Esophagus muscularis mucosa (tissue), 4 donors: ENCODE measurements around the gene GALNS. TPM values are rescaled to one million over a fixed set of nuclear protein-coding genes. Genes with fewer than 3 reads are reported as not detected.

Source experiments
- DNase-seq: peaks from one replicate; pipeline ENCODE4 v3.0.0-alpha.2; 2017; ENCODE audit errors: extremely low spot score
- H3K27ac ChIP-seq, 4 donors: fragments of 200-600 bp; sonication (generic); replicated peaks in 1 of 4; 1 replicate in 3 of 4; 2 replicates in 1 of 4; pipeline ENCODE4 v1.5.1; 2016 to 2019; ENCODE audit warnings: mild to moderate bottlenecking in 1 of 4
- H3K27me3 ChIP-seq, 4 donors: fragments of 200-600 bp; sonication (generic); one replicate each; pipeline versions ENCODE4 v1.5.1 to v1.6.0; 2016 to 2019
- H3K36me3 ChIP-seq, 4 donors: fragments of 200-600 bp; sonication (generic); one replicate each; pipeline ENCODE4 v1.5.1; 2016 to 2019
- H3K4me1 ChIP-seq, 4 donors: fragments of 200-600 bp; sonication (generic); one replicate each; pipeline ENCODE4 v1.5.1; 2016 to 2019
- H3K4me3 ChIP-seq, 4 donors: fragments of 200-600 bp; sonication (generic); 1 replicate in 2 of 4; 2 replicates in 2 of 4; pipeline ENCODE4 v1.5.1; 2016 to 2019; ENCODE audit warnings: mild to moderate bottlenecking in 4 of 4, moderate library complexity in 1 of 4
- H3K9me3 ChIP-seq, 4 donors: fragments of 200-600 bp; sonication (generic); 1 replicate in 3 of 4; 2 replicates in 1 of 4; pipeline ENCODE4 v1.5.1; 2016 to 2019
- EP300 ChIP-seq: sonication (generic); formaldehyde crosslinking; IDR thresholded peaks from one replicate; pipeline ENCODE4 v1.6.1; 2017; ENCODE audit warnings: antibody characterized with exemption
- POLR2A ChIP-seq: fragments of 450-650 bp; IDR thresholded peaks from one replicate; pipeline ENCODE4 v1.6.1; 2017; ENCODE audit warnings: antibody characterized with exemption, moderate library complexity, mild to moderate bottlenecking, low read depth
- POLR2AphosphoS5 ChIP-seq, 2 donors: sonication (generic); formaldehyde crosslinking; IDR thresholded peaks; one replicate each; pipeline ENCODE4 v1.6.1; 2017; ENCODE audit warnings: antibody characterized with exemption in 2 of 2
- WGBS: methylation state at CpG from one replicate; pipeline ENCODE4 v1.1.5; 2018; 5-methylcytosine and 5-hydroxymethylcytosine counted together
- intact Hi-C: fragments of 100-400 bp; cut with DNase I; formaldehyde crosslinking; loops from one replicate; pipeline ENCODE4 v1.15.1; 2023
- total RNA-seq, 4 donors: library from RNA; depleted of rRNA; stranded (reverse); fragments of >200 nt; gene quantifications; one replicate each; pipeline versions ENCODE4 v1.1.0 to v1.2.1, GENCODE V29; 2016
- TF ChIP-seq, protein P1 (sequence below), 3 experiments: fragments of 200-600 bp in 2 of 3; fragments of 450-650 bp in 1 of 3; sonication (generic) in 2 of 3; IDR thresholded peaks; one replicate each; pipeline ENCODE4 v1.5.1; 2017 to 2019; ENCODE audit warnings: antibody characterized with exemption in 3 of 3, mild to moderate bottlenecking in 2 of 3, moderate library complexity in 1 of 3

Gene GALNS
- total RNA-seq, 4 donors from 2014 or later: 9.5 to 19.1 (median 11.0) TPM

- WGBS: 97% methylated on average over 16 of the region's 20 CpGs
- Histone ChIP-seq H3K27me3 (no peaks in the 10 kb centered on the region), H3K4me3 (no peak overlapping the region), H3K9me3 (no peaks in the 10 kb centered on the region), H3K36me3 (peaks cover 20 to 66% (median 50%) of the 10 kb centered on the region in 4 donors), H3K4me1 (no peaks in the 10 kb centered on the region), H3K27ac (no peak overlapping the region)
- intact Hi-C loops: no loop called here
- TF ChIP-seq EP300 (no peak), POLR2A (no peak), POLR2AphosphoS5 (IDR thresholded peaks at IDR 0.05) (no peak)
- TF ChIP-seq, protein P1, sequence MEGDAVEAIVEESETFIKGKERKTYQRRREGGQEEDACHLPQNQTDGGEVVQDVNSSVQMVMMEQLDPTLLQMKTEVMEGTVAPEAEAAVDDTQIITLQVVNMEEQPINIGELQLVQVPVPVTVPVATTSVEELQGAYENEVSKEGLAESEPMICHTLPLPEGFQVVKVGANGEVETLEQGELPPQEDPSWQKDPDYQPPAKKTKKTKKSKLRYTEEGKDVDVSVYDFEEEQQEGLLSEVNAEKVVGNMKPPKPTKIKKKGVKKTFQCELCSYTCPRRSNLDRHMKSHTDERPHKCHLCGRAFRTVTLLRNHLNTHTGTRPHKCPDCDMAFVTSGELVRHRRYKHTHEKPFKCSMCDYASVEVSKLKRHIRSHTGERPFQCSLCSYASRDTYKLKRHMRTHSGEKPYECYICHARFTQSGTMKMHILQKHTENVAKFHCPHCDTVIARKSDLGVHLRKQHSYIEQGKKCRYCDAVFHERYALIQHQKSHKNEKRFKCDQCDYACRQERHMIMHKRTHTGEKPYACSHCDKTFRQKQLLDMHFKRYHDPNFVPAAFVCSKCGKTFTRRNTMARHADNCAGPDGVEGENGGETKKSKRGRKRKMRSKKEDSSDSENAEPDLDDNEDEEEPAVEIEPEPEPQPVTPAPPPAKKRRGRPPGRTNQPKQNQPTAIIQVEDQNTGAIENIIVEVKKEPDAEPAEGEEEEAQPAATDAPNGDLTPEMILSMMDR (IDR thresholded peaks at IDR 0.05): no peak
- DNase-seq: no peak
Observed at GRCh38 chr16:88843256-88843655, 13.5 kb downstream of the GALNS start.

DNA sequence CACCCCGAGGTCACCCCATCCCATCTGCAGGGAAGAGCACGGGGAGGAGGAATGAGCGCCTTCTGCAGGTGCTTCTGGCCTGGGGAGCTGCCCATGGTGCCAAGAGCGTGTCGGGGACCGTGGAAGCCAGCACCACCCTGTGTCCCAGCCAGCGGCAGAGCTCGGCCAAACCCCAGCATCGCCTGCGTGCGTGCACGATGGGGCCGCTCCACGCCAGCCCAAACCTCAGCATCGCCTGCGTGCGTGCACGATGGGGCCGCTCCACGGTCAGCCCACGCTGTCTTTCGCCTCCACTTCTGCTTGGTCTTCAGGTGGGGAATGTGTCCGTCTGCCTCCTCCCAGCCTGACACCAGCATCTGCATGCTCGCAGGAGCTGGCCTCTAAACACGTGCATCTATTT is 13.9 kb downstream of the GALNS start:
- no peaks in the 10 kb centered on the region for H3K4me1 ChIP-seq
- H3K4me3 ChIP-seq: no peak overlapping the region
- no peak overlapping the region for H3K27ac ChIP-seq
- peaks cover 21 to 68% (median 50%) of the 10 kb centered on the region in 4 donors for H3K36me3 ChIP-seq
- intact Hi-C loops: no loop called here
- no peak for TF ChIP-seq EP300
- TF ChIP-seq, protein P1 (IDR thresholded peaks at IDR 0.05): no peak
- TF ChIP-seq POLR2A: no peak
- no peak for TF ChIP-seq POLR2AphosphoS5 (IDR thresholded peaks at IDR 0.05)
- H3K9me3 ChIP-seq: no peaks in the 10 kb centered on the region
- no peaks in the 10 kb centered on the region for H3K27me3 ChIP-seq
- DNase-seq: no peak
- WGBS: 96% methylated on average over 22 of the region's 25 CpGs

DNA sequence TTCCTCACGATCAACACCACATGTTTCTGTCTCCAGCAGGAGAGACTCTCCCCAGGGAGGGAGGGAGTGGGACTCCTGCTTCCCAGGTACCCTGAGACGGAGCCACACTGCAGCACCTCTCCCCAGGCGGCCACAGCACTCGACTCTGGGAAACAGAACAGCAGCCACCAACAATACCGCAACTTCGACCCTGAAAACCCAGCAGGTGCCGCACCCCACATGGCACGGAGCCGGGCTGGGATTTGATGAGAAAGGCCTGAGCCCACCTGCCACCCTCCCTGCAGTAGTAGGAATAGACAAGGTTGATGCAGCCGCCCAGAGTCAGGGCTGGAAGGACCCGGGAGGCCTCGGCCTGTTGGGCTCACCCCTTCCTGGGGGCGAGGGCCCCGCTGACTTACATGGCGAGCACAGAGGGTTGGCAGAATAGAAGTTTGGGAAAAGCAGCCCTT is 14.4 kb downstream of the GALNS start:
- 93% methylated on average over 15 of the region's 15 CpGs for WGBS
- TF ChIP-seq POLR2A (no peak), POLR2AphosphoS5 (IDR thresholded peaks at IDR 0.05) (no peak), EP300 (no peak)
- TF ChIP-seq, protein P1 (IDR thresholded peaks at IDR 0.05): no peak
- peaks cover 24 to 68% (median 48%) of the 10 kb centered on the region in 4 donors for H3K36me3 ChIP-seq

GRCh38 chr16:88841521-88842307 is 15.0 kb downstream of the GALNS start:
- H3K36me3 ChIP-seq: peaks cover 24 to 67% (median 48%) of the 10 kb centered on the region in 4 donors
- no peak for DNase-seq
- intact Hi-C loops: no loop called here

More for the DNA sequence above, 14.4 kb downstream of the GALNS start:
- intact Hi-C loops: no loop called here
- H3K4me3 ChIP-seq: no peak overlapping the region
- no peak overlapping the region for H3K27ac ChIP-seq
- DNase-seq: no peak
- H3K9me3 ChIP-seq: no peaks in the 10 kb centered on the region
- no peaks in the 10 kb centered on the region for H3K4me1 ChIP-seq
- H3K27me3 ChIP-seq: no peaks in the 10 kb centered on the region

More at GRCh38 chr16:88841521-88842307, 15.0 kb downstream of the GALNS start:
- TF ChIP-seq POLR2AphosphoS5 (IDR thresholded peaks at IDR 0.05) (no peak), EP300 (no peak), POLR2A (no peak)
- TF ChIP-seq, protein P1 (IDR thresholded peaks at IDR 0.05): no peak
- no peak overlapping the region for H3K27ac ChIP-seq
- 94% methylated on average over 33 of the region's 40 CpGs for WGBS
- H3K27me3 ChIP-seq: no peaks in the 10 kb centered on the region
- H3K4me1 ChIP-seq: no peaks in the 10 kb centered on the region
- no peak overlapping the region for H3K4me3 ChIP-seq
- H3K9me3 ChIP-seq: no peaks in the 10 kb centered on the region
